Prostate gland (tissue), 2 donors: ENCODE data around the gene SEMA5A.

Experiments
- POLR2AphosphoS5 ChIP-seq: sonication (generic); formaldehyde crosslinking; IDR thresholded peaks from one replicate; pipeline ENCODE4 v1.6.1; 2017; ENCODE audit warnings: antibody characterized with exemption
- TF ChIP-seq, protein P1 (sequence below), 4 experiments: fragments of 200-600 bp in 2 of 4; fragments of 450-650 bp in 2 of 4; sonication (generic) in 2 of 4; IDR thresholded peaks; 1 replicate in 3 of 4; 2 replicates in 1 of 4; pipeline ENCODE4 v1.5.1; 2016 to 2019; ENCODE audit warnings: antibody characterized with exemption in 4 of 4, mild to moderate bottlenecking in 2 of 4, moderate library complexity in 2 of 4

DNA sequence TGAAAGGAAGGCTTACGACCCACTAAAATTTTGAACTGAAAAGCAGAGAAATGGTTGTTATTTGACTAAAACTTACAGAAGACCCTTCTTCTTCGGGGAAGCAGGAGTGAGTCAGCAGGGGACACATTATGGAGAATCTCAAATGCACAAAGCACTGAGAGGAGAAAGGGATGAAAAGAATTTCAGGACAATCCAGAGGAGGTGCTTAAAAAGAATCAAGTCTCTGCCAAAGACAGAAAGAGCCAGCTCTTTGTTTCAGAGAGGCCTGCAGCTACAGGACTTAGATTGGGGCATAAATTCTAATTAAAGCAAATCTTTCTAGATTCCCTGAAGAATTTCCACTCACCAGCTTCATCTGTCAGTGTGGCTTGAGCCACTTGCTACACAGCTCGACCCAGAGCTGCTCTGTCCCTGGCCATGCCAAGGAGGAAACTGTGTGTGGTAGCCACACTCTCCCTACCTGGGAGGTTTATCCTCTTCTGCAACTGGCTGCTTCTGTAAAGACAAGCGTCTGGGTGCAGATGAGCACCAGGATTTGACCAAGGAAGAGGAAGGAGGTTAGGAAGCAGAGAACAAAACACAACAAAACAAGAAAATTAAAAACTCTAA lies 89.9 kb downstream of the SEMA5A start:
- TF ChIP-seq, protein P1, sequence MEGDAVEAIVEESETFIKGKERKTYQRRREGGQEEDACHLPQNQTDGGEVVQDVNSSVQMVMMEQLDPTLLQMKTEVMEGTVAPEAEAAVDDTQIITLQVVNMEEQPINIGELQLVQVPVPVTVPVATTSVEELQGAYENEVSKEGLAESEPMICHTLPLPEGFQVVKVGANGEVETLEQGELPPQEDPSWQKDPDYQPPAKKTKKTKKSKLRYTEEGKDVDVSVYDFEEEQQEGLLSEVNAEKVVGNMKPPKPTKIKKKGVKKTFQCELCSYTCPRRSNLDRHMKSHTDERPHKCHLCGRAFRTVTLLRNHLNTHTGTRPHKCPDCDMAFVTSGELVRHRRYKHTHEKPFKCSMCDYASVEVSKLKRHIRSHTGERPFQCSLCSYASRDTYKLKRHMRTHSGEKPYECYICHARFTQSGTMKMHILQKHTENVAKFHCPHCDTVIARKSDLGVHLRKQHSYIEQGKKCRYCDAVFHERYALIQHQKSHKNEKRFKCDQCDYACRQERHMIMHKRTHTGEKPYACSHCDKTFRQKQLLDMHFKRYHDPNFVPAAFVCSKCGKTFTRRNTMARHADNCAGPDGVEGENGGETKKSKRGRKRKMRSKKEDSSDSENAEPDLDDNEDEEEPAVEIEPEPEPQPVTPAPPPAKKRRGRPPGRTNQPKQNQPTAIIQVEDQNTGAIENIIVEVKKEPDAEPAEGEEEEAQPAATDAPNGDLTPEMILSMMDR (IDR thresholded peaks at IDR 0.05) = no peak
- no peak for TF ChIP-seq POLR2AphosphoS5
